ENCODE data around the gene SERINC4.

GRCh38 chr15:43793647-43794046, 6.4 kb downstream of the SERINC4 start:
- TF ChIP-seq CBX5 (IDR thresholded peaks at IDR 0.05; ENCODE audit: low read depth): no peak
- TF ChIP-seq JUNB (IDR thresholded peaks at IDR 0.05): no peak
- no peak for TF ChIP-seq CTCF (IDR thresholded peaks at IDR 0.05 in 2 of 3, conservative IDR thresholded peaks at IDR 0.05 in 1 of 3; ENCODE audit: control insufficient read depth in 2 of 3, extremely low read depth in 1 of 3, insufficient read depth in 1 of 3, low read depth in 3 of 3, low read length in 3 of 3)
- TF ChIP-seq EP300 (IDR thresholded peaks at IDR 0.05; ENCODE audit: borderline replicate concordance in 1 of 2, control insufficient read depth in 1 of 2, low read depth in 2 of 2, low read length in 2 of 2): no peak
- TF ChIP-seq FOXM1 (IDR thresholded peaks at IDR 0.05; ENCODE audit: low read depth, low read length): no peak
